Fibroblast of pulmonary artery (primary cell): ENCODE results near the gene COG8.
"Not testable (repeated sequence)": the region's sequence is repeated elsewhere in the genome, so short reads cannot be mapped to it uniquely, and the experiment has no call there.

Experiments used
- DNase-seq: peaks from one replicate; pipeline ENCODE4 v3.0.0-alpha.2; 2010; ENCODE audit warnings: low read depth
- H3K4me3 ChIP-seq: replicated peaks from 2 replicates; pipeline ENCODE4 v1.5.1; 2011; ENCODE audit warnings: low read depth, mild to moderate bottlenecking, control low read depth, low read length, moderate library complexity
- TF ChIP-seq, protein P1 (sequence below): IDR thresholded peaks from 2 replicates; pipeline ENCODE4 v1.5.1; 2011; ENCODE audit warnings: mild to moderate bottlenecking, control low read depth, low read length, inconsistent platforms; ENCODE audit errors: missing control alignments

The COG8 gene

GRCh38 chr16:69307091-69307490 lies 32.3 kb downstream of the COG8 start:
- TF ChIP-seq, protein P1, sequence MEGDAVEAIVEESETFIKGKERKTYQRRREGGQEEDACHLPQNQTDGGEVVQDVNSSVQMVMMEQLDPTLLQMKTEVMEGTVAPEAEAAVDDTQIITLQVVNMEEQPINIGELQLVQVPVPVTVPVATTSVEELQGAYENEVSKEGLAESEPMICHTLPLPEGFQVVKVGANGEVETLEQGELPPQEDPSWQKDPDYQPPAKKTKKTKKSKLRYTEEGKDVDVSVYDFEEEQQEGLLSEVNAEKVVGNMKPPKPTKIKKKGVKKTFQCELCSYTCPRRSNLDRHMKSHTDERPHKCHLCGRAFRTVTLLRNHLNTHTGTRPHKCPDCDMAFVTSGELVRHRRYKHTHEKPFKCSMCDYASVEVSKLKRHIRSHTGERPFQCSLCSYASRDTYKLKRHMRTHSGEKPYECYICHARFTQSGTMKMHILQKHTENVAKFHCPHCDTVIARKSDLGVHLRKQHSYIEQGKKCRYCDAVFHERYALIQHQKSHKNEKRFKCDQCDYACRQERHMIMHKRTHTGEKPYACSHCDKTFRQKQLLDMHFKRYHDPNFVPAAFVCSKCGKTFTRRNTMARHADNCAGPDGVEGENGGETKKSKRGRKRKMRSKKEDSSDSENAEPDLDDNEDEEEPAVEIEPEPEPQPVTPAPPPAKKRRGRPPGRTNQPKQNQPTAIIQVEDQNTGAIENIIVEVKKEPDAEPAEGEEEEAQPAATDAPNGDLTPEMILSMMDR: no peak
- H3K4me3 ChIP-seq: no peak overlapping the region
- no peak for DNase-seq

- no peak overlapping the region for H3K4me3 ChIP-seq
- TF ChIP-seq, protein P1: no peak
- DNase-seq: no peak
Measured at GRCh38 chr16:69306031-69306430, 33.3 kb downstream of the COG8 start.

GRCh38 chr16:69302301-69302700 lies 37.1 kb downstream of the COG8 start:
- no peak for DNase-seq
- H3K4me3 ChIP-seq: no peak overlapping the region
- TF ChIP-seq, protein P1: no peak

DNA sequence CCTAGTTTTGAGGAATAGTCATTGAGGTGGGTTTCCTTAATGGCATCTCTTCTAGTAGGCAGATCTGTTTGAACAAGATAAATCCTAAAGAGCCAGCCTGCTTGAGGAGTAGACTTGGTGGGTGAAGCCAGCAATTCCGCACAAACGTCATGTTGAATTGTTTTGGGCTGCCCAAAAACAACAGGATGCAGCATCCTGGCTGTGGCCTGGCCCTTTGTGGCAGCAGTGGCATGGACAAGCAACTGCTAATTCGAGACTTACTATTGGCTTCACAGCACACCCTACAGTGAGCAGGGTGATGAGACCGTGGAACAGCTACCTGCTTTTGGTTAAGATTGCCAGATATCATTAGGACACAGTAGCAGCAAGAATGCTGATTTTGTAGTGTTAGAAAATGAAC lies 37.5 kb downstream of the COG8 start:
- no peak for DNase-seq
- TF ChIP-seq, protein P1: no peak

GRCh38 chr16:69301187-69301586 lies 38.2 kb downstream of the COG8 start:
- TF ChIP-seq, protein P1: no peak
- no peak overlapping the region for H3K4me3 ChIP-seq
- no peak for DNase-seq

More for the DNA sequence above, 37.5 kb downstream of the COG8 start:
- H3K4me3 ChIP-seq: no peak overlapping the region

DNA sequence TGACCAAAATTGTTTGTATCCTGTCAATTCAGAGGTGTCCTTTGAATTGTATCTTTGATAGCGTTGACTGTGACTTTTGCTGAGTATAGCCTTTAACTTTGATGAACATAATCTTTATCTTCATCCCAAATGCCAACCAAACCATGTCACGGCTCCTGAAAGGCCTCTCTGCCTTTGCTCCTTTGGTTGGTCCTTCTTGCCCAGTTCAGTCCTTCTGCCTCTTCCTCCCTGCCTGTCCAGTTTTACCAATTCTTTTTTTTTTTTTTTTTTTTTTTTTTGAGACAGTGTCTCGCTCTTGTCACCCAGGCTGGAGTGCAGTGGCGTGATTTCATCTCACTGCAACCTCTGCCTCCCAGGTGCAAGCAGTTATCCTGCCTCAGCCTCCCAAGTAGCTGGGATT lies 41.1 kb downstream of the COG8 start:
- TF ChIP-seq, protein P1: no peak

DNA sequence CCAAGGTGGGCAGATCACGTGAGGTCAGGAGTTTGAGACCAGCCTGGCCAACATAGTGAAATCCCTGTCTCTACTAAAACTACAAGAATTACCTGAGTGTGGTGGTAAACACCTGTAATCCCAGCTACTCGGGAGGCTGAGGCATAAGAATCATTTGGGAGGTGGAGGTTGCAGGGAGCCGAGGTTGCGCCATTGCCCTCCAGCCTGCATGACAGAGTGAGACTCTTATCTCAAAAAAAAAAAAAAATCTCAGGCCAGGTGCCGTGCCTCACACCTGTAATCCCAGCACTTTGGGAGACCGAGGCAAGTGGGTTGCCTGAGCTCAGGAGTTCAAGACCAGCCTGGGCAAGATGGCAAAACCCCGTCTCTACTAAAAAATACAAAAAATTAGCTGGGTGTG lies 42.6 kb downstream of the COG8 start:
- H3K4me3 ChIP-seq, DNase-seq: not testable (repeated sequence)

More for the DNA sequence above, 41.1 kb downstream of the COG8 start:
- no peak overlapping the region for H3K4me3 ChIP-seq
- no peak for DNase-seq
